Activated gamma-delta T cell treated with Interleukin-2 at 50 U/mL for 16 hours (primary cell): ENCODE data around the gene ATXN1.

Source experiments
- DNase-seq: peaks from one replicate; pipeline ENCODE4 v3.0.0-alpha.2; 2020

ATXN1 gene

GRCh38 chr6:16741112-16742016 is 19.9 kb downstream of the ATXN1 start:
- no peak for DNase-seq

- no peak for DNase-seq
Observed at GRCh38 chr6:16740097-16740496, 21.2 kb downstream of the ATXN1 start.

- DNase-seq: no peak
Observed at GRCh38 chr6:16739329-16739801, 21.9 kb downstream of the ATXN1 start.

- no peak for DNase-seq
Observed at GRCh38 chr6:16737925-16738324, 23.3 kb downstream of the ATXN1 start.

- DNase-seq: no peak
Observed at GRCh38 chr6:16736856-16737775, 24.1 kb downstream of the ATXN1 start.

GRCh38 chr6:16735014-16735413 is 26.2 kb downstream of the ATXN1 start:
- no peak for DNase-seq

GRCh38 chr6:16733085-16733484 is 28.2 kb downstream of the ATXN1 start:
- DNase-seq: no peak

GRCh38 chr6:16731478-16732051 is 29.7 kb downstream of the ATXN1 start:
- no peak for DNase-seq

GRCh38 chr6:16730738-16731477 is 30.4 kb downstream of the ATXN1 start:
- DNase-seq: no peak

GRCh38 chr6:16729744-16730143 is 31.5 kb downstream of the ATXN1 start:
- DNase-seq: no peak

- DNase-seq: no peak
Observed at GRCh38 chr6:16729183-16729691, 32.0 kb downstream of the ATXN1 start.

GRCh38 chr6:16728513-16729182 is 32.6 kb downstream of the ATXN1 start:
- DNase-seq: no peak

- DNase-seq: no peak
Observed at GRCh38 chr6:16727996-16728395, 33.3 kb downstream of the ATXN1 start.

- no peak for DNase-seq
Observed at GRCh38 chr6:16725145-16725864, 36.0 kb downstream of the ATXN1 start.

GRCh38 chr6:16723826-16724225 is 37.4 kb downstream of the ATXN1 start:
- no peak for DNase-seq

GRCh38 chr6:16723402-16723801 is 37.9 kb downstream of the ATXN1 start:
- no peak for DNase-seq

- no peak for DNase-seq
Observed at GRCh38 chr6:16722630-16723029, 38.6 kb downstream of the ATXN1 start.

- DNase-seq: no peak
Observed at GRCh38 chr6:16721977-16722376, 39.3 kb downstream of the ATXN1 start.

GRCh38 chr6:16720861-16721260 is 40.4 kb downstream of the ATXN1 start:
- no peak for DNase-seq

GRCh38 chr6:16719488-16719887 is 41.8 kb downstream of the ATXN1 start:
- DNase-seq: no peak

- DNase-seq: no peak
Observed at GRCh38 chr6:16718356-16718755, 42.9 kb downstream of the ATXN1 start.
